Upper lobe of left lung (tissue), 6 donors: ENCODE data around the gene NEURL3. TPM values are rescaled to one million over a fixed set of nuclear protein-coding genes. Genes with fewer than 3 reads are reported as not detected.

ENCODE experiments used
- ATAC-seq, 2 donors: fragments of 200-7000 bp; cut with Tn5 transposase; one replicate each; pipeline ENCODE4 v1.9.1; 2022; ENCODE audit warnings: mild to moderate bottlenecking in 2 of 2, moderate library complexity in 2 of 2; ENCODE audit not compliant: low FRiP score in 2 of 2
- DNase-seq, 2 donors: peaks; one replicate each; pipeline ENCODE4 v3.0.0-alpha.2; 2019 to 2020
- H3K27ac ChIP-seq, 4 donors: fragments of 200-600 bp; sonication (generic); one replicate each; pipeline ENCODE4 v1.5.1; 2016 to 2019
- H3K27me3 ChIP-seq, 4 donors: fragments of 200-600 bp; sonication (generic); one replicate each; pipeline ENCODE4 v1.5.1; 2017 to 2019
- H3K36me3 ChIP-seq, 4 donors: fragments of 200-600 bp; sonication (generic); one replicate each; pipeline ENCODE4 v1.5.1; 2016 to 2019
- H3K4me1 ChIP-seq, 4 donors: fragments of 200-600 bp; sonication (generic); one replicate each; pipeline ENCODE4 v1.5.1; 2018 to 2019
- H3K4me3 ChIP-seq, 4 donors: fragments of 200-600 bp; sonication (generic); one replicate each; pipeline ENCODE4 v1.5.1; 2017 to 2019; ENCODE audit warnings: mild to moderate bottlenecking in 2 of 4, moderate library complexity in 1 of 4
- H3K9me3 ChIP-seq, 4 donors: fragments of 200-600 bp; sonication (generic); one replicate each; pipeline ENCODE4 v1.5.1; 2018 to 2019
- EP300 ChIP-seq, 4 donors: sonication (generic); formaldehyde crosslinking; IDR thresholded peaks; one replicate each; pipeline ENCODE4 v1.5.1; 2017; ENCODE audit warnings: antibody characterized with exemption in 4 of 4, control low read depth in 2 of 4
- POLR2A ChIP-seq, 4 donors: fragments of 450-650 bp; IDR thresholded peaks; one replicate each; pipeline ENCODE4 v1.5.1; 2016 to 2017; ENCODE audit warnings: antibody characterized with exemption in 4 of 4, mild to moderate bottlenecking in 2 of 4
- POLR2AphosphoS5 ChIP-seq, 2 donors: sonication (generic); formaldehyde crosslinking; IDR thresholded peaks; one replicate each; pipeline ENCODE4 v1.5.1; 2017; ENCODE audit warnings: antibody characterized with exemption in 2 of 2
- WGBS, 2 donors: methylation state at CpG; one replicate each; pipeline ENCODE4 v1.1.5; 2017 to 2018; 5-methylcytosine and 5-hydroxymethylcytosine counted together
- total RNA-seq, 6 donors: library from RNA; depleted of rRNA in 4 of 6; stranded (reverse); fragments of >200 nt in 4 of 6; gene quantifications; one replicate each; pipeline versions ENCODE4 v1.1.0 to v1.2.1, GENCODE V29; 2016 to 2021
- TF ChIP-seq, protein P1 (sequence below), 6 experiments: fragments of 450-650 bp in 4 of 6; fragments of 200-600 bp in 2 of 6; sonication (generic) in 2 of 6; IDR thresholded peaks; one replicate each; pipeline ENCODE4 v1.5.1; 2016 to 2019; ENCODE audit warnings: antibody characterized with exemption in 6 of 6
- donor health status: DM: no; HTN: no; CAD: no; lungs with moderate emphysema.
- donor health status: DM: no; HTN: yes; CAD: no; lungs with severe emphysema.

Gene NEURL3
- total RNA-seq, 6 donors from 2014 or later: 0.61 to 2.6 (median 1.1) TPM; not detected in 3

DNA sequence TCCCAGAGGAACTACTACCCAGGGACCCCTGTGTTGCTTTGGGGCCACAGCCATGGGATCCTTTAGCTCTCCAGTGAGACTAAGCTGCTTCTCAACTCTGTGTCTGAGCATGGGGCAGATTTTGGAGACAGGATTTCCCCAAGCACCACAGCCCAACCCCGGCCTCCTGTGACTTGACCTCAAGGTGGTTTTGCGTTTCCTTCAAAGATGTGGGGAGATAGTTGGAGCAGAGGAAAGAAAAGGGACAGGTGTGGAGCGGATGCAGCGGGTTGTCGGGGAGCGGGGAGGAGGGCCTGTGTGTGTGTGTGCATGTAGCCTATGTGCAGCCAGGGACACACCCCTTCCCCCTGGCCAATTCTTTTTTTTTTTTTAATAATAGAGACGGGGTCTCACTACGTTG is 41.6 kb upstream of the NEURL3 start:
- Histone ChIP-seq H3K4me1 (peaks cover 2 to 17% (median 7%) of the 10 kb centered on the region in 4 donors), H3K4me3 (no peak overlapping the region), H3K9me3 (no peaks in the 10 kb centered on the region), H3K27me3 (no peaks in the 10 kb centered on the region), H3K36me3 (peaks cover 9 to 70% (median 48%) of the 10 kb centered on the region in 4 donors), H3K27ac (peak overlapping the region in 1 of 4 donors; percentile 48)
- WGBS, 2 donors: 67 to 84% methylated on average over 8 of the region's 8 CpGs
- DNase-seq: no peak
- no peak for TF ChIP-seq POLR2AphosphoS5 (IDR thresholded peaks at IDR 0.05)
- TF ChIP-seq EP300 (IDR thresholded peaks at IDR 0.05): no peak
- TF ChIP-seq, protein P1, sequence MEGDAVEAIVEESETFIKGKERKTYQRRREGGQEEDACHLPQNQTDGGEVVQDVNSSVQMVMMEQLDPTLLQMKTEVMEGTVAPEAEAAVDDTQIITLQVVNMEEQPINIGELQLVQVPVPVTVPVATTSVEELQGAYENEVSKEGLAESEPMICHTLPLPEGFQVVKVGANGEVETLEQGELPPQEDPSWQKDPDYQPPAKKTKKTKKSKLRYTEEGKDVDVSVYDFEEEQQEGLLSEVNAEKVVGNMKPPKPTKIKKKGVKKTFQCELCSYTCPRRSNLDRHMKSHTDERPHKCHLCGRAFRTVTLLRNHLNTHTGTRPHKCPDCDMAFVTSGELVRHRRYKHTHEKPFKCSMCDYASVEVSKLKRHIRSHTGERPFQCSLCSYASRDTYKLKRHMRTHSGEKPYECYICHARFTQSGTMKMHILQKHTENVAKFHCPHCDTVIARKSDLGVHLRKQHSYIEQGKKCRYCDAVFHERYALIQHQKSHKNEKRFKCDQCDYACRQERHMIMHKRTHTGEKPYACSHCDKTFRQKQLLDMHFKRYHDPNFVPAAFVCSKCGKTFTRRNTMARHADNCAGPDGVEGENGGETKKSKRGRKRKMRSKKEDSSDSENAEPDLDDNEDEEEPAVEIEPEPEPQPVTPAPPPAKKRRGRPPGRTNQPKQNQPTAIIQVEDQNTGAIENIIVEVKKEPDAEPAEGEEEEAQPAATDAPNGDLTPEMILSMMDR (IDR thresholded peaks at IDR 0.05): no peak
- TF ChIP-seq POLR2A (IDR thresholded peaks at IDR 0.05): no peak
- ATAC-seq: no peak

DNA sequence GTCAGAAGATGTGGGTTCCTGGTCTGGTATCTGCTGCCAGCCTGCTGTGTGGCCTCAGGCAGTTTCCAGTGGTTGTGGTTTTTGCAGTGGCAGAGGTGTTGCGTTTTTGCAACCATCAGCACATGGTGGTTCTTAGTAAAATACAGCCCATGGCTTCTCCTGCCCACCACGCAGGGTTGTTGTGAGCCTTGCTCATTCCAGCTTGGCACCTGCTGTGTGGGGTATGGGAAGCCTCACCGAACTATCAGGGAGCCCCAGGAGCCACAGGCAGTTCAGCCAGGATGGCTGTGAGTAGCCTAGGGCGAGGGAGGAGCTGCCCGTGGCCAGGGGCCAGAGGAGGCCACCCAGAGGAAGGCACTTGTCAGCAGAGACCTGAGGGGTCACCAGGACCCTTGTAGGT is 41.2 kb upstream of the NEURL3 start:
- H3K36me3 ChIP-seq: peaks cover 9 to 67% (median 43%) of the 10 kb centered on the region in 4 donors
- ATAC-seq (no peak), DNase-seq (no peak)
- TF ChIP-seq POLR2A (IDR thresholded peaks at IDR 0.05) (no peak), POLR2AphosphoS5 (IDR thresholded peaks at IDR 0.05) (no peak), EP300 (IDR thresholded peaks at IDR 0.05) (no peak)
- TF ChIP-seq, protein P1 (IDR thresholded peaks at IDR 0.05): no peak
- H3K27me3 ChIP-seq: no peaks in the 10 kb centered on the region
- no peak overlapping the region for H3K4me3 ChIP-seq
- peak overlapping the region in 1 of 4 donors; percentile 48 for H3K27ac ChIP-seq
- no peaks in the 10 kb centered on the region for H3K9me3 ChIP-seq
- H3K4me1 ChIP-seq: peaks cover 6 to 19% (median 7%) of the 10 kb centered on the region in 4 donors
- WGBS, 2 donors: 84 to 89% methylated on average over 4 to 5 of the region's 5 CpGs

DNA sequence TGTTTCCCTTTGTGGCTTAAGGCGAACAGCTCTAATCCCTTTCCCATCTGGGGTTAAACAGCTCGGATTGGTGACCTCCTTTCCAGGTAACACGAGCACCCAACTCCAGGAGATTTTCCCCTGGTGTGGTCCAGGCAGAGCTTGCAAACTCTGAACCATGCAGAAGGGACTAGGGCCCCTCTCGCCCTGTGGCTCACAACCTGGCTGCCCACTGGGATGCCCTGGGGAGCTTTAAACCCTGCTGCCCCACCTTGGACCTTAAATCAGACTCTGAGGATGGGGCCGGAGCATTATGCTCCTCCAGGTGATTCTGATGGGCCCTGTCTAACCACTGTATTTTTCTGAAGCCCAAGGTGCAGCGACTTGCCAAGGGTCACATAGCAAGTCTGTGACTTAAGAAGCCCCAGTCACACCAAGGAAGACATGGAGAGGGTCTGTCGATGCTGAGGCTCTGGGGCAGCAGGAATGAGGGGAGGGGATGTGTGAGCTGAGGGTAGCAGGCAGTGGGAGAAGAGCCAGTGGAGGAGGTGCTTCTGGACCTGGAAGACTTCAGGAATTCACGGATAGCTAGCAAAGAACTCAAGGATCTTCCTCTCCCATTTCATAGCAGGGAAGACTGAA is 37.3 kb upstream of the NEURL3 start:
- no peaks in the 10 kb centered on the region for H3K27me3 ChIP-seq
- no peak overlapping the region for H3K4me3 ChIP-seq
- H3K4me1 ChIP-seq: peaks cover 19 to 54% (median 33%) of the 10 kb centered on the region in 4 donors
- WGBS, 2 donors: 90 to 92% methylated on average over 8 of the region's 8 CpGs
- no peak for TF ChIP-seq POLR2AphosphoS5 (IDR thresholded peaks at IDR 0.05)
- no peak for TF ChIP-seq POLR2A (IDR thresholded peaks at IDR 0.05)
- TF ChIP-seq, protein P1 (IDR thresholded peaks at IDR 0.05): no peak
- TF ChIP-seq EP300 (IDR thresholded peaks at IDR 0.05): no peak
- H3K9me3 ChIP-seq: no peaks in the 10 kb centered on the region
- peaks cover 0 to 31% (median 9%) of the 10 kb centered on the region in 4 donors for H3K36me3 ChIP-seq
- no peak overlapping the region for H3K27ac ChIP-seq
- ATAC-seq (no peak), DNase-seq (no peak)

DNA sequence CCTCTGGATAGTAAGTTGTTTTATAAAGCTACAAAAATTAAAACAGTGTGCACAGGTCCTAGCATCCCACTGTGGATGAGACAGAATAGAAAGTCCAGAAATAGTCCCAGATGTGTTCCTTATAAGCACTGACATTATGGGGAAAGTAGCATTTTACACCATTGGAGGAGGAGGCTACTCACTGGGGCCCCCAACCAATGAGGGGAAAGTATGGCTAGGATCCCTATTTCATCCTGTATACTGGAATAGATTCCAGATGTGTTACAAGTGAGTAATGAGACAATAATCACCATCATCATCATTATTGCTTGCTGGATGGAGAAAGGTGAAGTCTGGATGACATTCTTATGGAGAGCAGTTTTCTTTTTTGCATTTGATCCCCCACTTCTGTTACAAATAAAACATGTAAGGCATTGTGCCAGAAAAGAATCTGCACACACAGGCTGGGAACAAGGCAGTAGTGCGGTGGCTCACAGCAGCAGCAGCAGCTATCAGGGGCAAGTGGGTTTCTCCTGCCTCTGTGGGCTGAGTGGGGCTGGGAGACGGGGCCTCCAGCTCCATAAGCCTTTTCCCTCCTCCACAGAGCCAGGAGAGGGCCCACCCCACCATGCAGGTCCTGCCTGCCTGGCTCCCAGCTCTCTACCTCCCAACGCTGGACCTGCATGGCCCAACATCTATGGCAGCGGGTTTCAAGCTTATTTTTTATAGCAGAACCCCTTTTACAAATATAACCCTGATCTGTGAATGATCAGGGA is 36.4 kb upstream of the NEURL3 start:
- peak in 1 of 2 donors; percentile 15 for DNase-seq
- peaks cover 15 to 53% (median 31%) of the 10 kb centered on the region in 4 donors for H3K4me1 ChIP-seq
- no peaks in the 10 kb centered on the region for H3K27me3 ChIP-seq
- H3K9me3 ChIP-seq: no peaks in the 10 kb centered on the region
- no peak for ATAC-seq
- peaks cover 0 to 26% (median 5%) of the 10 kb centered on the region in 4 donors for H3K36me3 ChIP-seq
- TF ChIP-seq POLR2A (IDR thresholded peaks at IDR 0.05): no peak
- no peak for TF ChIP-seq POLR2AphosphoS5 (IDR thresholded peaks at IDR 0.05)
- TF ChIP-seq EP300 (IDR thresholded peaks at IDR 0.05): no peak
- TF ChIP-seq, protein P1 (IDR thresholded peaks at IDR 0.05): no peak
- WGBS, 2 donors: 97% methylated on average over 4 of the region's 4 CpGs
- H3K27ac ChIP-seq: no peak overlapping the region
- no peak overlapping the region for H3K4me3 ChIP-seq
